Ascending aorta (tissue), 2 donors: Measurements from ENCODE around the gene P2RY8. TPM values are rescaled to one million over a fixed set of nuclear protein-coding genes. Genes with fewer than 3 reads are reported as not detected.
"Not testable (repeated sequence)": the region's sequence is repeated elsewhere in the genome, so short reads cannot be mapped to it uniquely, and the experiment has no call there.

Experiments
- DNase-seq, 2 donors: peaks; one replicate each; pipeline ENCODE4 v3.0.0-alpha.2; 2019; ENCODE audit warnings: low spot score in 2 of 2
- H3K27ac ChIP-seq, 2 donors: fragments of 200-600 bp; sonication (generic); one replicate each; pipeline ENCODE4 v1.5.1; 2016 to 2017; ENCODE audit warnings: mild to moderate bottlenecking in 1 of 2
- H3K27me3 ChIP-seq: fragments of 200-600 bp; sonication (generic); one replicate; pipeline ENCODE4 v1.5.1; 2017
- H3K36me3 ChIP-seq, 2 donors: fragments of 200-600 bp; sonication (generic); one replicate each; pipeline ENCODE4 v1.5.1; 2016
- H3K4me1 ChIP-seq, 2 donors: fragments of 200-600 bp; sonication (generic); one replicate each; pipeline ENCODE4 v1.5.1; 2016 to 2017; ENCODE audit warnings: mild to moderate bottlenecking in 1 of 2
- H3K4me3 ChIP-seq, 2 donors: fragments of 200-600 bp; sonication (generic); one replicate each; pipeline ENCODE4 v1.5.1; 2016 to 2017; ENCODE audit warnings: mild to moderate bottlenecking in 1 of 2
- H3K9me3 ChIP-seq, 2 donors: fragments of 200-600 bp; sonication (generic); one replicate each; pipeline ENCODE4 v1.5.1; 2016
- CTCF ChIP-seq, 3 experiments: fragments of 200-600 bp in 2 of 3; fragments of 450-650 bp in 1 of 3; sonication (generic) in 2 of 3; IDR thresholded peaks; one replicate each; pipeline ENCODE4 v1.5.1; 2016 to 2019; ENCODE audit warnings: antibody characterized with exemption in 3 of 3, mild to moderate bottlenecking in 1 of 3, moderate library complexity in 1 of 3
- intact Hi-C: fragments of 100-400 bp; cut with DNase I; formaldehyde crosslinking; loops from one replicate; pipeline ENCODE4 v1.15.1; 2023
- total RNA-seq: library from RNA; depleted of rRNA; stranded (reverse); fragments of >200 nt; gene quantifications from one replicate; pipeline ENCODE4 v1.1.0, GENCODE V29; 2016

The P2RY8 gene
- total RNA-seq, 1 donor from 2014 or later, result 2.2 TPM

DNA sequence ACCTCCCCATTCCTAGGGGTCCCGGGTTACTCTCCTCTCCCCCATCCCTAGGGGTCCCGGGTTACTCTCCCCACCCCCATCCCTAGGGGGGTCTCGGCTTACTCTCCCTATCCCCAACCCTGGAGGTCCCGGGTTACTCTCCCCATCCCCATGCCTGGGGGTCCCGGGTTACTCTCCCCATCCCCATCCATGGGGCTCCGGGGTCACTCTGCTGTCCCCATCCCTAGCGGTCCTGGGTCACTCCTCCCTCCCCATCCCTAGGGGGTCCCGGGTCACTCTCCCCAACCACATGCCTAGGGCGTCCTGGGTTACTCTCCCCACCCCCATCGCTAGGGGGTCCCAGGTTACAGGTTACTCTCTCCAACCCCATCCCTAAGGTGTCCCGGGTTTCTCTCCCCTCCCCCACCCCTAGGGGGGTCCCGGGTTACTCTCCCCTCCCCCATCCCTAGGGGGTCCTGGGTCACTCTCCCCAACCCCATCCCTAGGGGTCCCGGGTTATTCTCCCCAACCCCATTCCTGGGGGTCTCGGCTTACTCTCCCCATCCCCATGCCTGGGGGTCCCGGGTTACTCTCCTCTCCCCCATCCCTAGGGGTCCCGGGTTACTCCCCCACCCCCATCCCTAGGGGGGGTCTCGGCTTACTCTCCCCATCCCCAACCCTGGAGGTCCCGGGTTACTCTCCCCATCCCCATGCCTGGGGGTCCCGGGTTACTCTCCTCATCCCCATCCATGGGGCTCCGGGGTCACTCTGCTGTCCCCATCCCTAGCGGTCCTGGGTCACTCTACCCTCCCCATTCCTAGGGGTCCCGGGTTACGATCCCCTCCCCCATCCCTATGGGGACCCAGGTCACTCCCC, 85.1 kb downstream of the P2RY8 start:
- intact Hi-C loops, result loop anchor here (2.0 to 10.0 kb wide), 5 partner anchors 870 to 1363 kb away; partner anchors contain the start of genes DHRSX, PPP2R3B and ZBED1
- peak overlapping the region; percentile 89 to 100 for H3K4me3 ChIP-seq
- TF ChIP-seq CTCF (IDR thresholded peaks at IDR 0.05), result no peak
- H3K27me3 ChIP-seq, result no peaks in the 10 kb centered on the region
- DNase-seq, result peak in 1 of 2 donors; percentile 64
- no peaks in the 10 kb centered on the region for H3K36me3 ChIP-seq
- peak overlapping the region; percentile 75 to 82 for H3K27ac ChIP-seq
- H3K4me1 ChIP-seq, result peaks cover 12 to 13% of the 10 kb centered on the region in 2 donors
- no peaks in the 10 kb centered on the region for H3K9me3 ChIP-seq

DNA sequence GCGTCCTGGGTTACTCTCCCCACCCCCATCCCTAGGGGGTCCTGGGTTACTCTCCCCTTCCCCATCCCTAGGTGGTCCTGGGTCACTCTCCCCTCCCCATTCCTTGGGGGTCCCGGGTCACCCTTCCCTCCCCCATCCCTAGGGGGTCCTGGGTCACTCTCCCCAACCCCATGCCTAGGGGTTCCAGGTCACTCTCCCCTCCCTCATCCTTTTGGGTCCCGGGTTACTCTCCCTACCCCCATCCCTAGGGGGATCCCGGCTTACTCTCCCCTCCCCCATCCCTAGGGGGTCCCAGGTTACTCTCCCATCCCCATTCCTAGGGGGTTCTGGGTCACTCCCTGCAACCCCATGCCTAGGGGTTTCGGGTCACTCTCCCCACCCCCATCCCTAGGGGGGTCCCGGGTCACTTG, 85.7 kb downstream of the P2RY8 start:
- Histone ChIP-seq H3K9me3 (no peaks in the 10 kb centered on the region), H3K27ac (peak overlapping the region; percentile 75 to 82), H3K36me3 (no peaks in the 10 kb centered on the region), H3K4me3 (peak overlapping the region in 1 of 2 donors; percentile 100), H3K4me1 (peaks cover 12 to 13% of the 10 kb centered on the region in 2 donors), H3K27me3 (no peaks in the 10 kb centered on the region)
- no peak for TF ChIP-seq CTCF (IDR thresholded peaks at IDR 0.05)
- intact Hi-C loops, result loop anchor here (5.0 to 10.0 kb wide), 4 partner anchors 871 to 1364 kb away; partner anchors contain the start of genes DHRSX and ZBED1
- no peak for DNase-seq

GRCh38 chrX:1450361-1451161, 86.4 kb downstream of the P2RY8 start:
- H3K27me3 ChIP-seq, result no peaks in the 10 kb centered on the region
- peak in 1 of 2 donors; percentile 50 for DNase-seq
- TF ChIP-seq CTCF (IDR thresholded peaks at IDR 0.05), result no peak
- H3K4me1 ChIP-seq, result peaks cover 12 to 13% of the 10 kb centered on the region in 2 donors
- no peak overlapping the region for H3K27ac ChIP-seq
- no peaks in the 10 kb centered on the region for H3K36me3 ChIP-seq
- no peak overlapping the region for H3K4me3 ChIP-seq
- no peaks in the 10 kb centered on the region for H3K9me3 ChIP-seq
- intact Hi-C loops, result loop anchor here (5.0 to 10.0 kb wide), 4 partner anchors 872 to 1364 kb away; partner anchors contain the start of genes DHRSX and ZBED1

DNA sequence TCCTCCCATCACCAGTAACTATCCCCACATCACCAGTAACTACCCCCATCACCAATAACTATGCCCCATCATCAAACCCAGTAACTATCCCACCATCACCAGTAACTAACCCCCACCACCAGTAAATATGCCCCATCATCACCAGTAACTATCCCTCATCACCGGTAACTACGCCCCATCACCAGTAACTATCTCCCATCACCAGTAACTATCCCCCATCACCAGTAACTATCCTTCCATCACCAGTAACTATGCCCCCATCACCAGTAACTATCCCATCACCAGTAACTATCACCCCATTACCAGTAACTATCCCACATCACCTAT, 87.2 kb downstream of the P2RY8 start:
- no peak for DNase-seq
- Histone ChIP-seq H3K9me3 (no peaks in the 10 kb centered on the region), H3K27me3 (no peaks in the 10 kb centered on the region), H3K4me3 (no peak overlapping the region), H3K36me3 (peaks cover 0 to 2% of the 10 kb centered on the region in 2 donors), H3K27ac (no peak overlapping the region), H3K4me1 (peaks cover 12 to 13% of the 10 kb centered on the region in 2 donors)
- TF ChIP-seq CTCF (IDR thresholded peaks at IDR 0.05), result no peak
- intact Hi-C loops, result loop anchor here (5.0 to 10.0 kb wide), 4 partner anchors 873 to 1365 kb away; partner anchors contain the start of genes DHRSX and ZBED1

- Histone ChIP-seq H3K27ac (no peak overlapping the region), H3K27me3 (no peaks in the 10 kb centered on the region), H3K4me1 (peaks cover 12 to 13% of the 10 kb centered on the region in 2 donors), H3K9me3 (no peaks in the 10 kb centered on the region), H3K4me3 (no peak overlapping the region), H3K36me3 (peaks cover 0 to 2% of the 10 kb centered on the region in 2 donors)
- peak in 1 of 2 donors; percentile 57 for DNase-seq
- intact Hi-C loops, result no loop called here
- TF ChIP-seq CTCF (IDR thresholded peaks at IDR 0.05), result no peak
Observed at GRCh38 chrX:1449036-1449822, 87.8 kb downstream of the P2RY8 start.

DNA sequence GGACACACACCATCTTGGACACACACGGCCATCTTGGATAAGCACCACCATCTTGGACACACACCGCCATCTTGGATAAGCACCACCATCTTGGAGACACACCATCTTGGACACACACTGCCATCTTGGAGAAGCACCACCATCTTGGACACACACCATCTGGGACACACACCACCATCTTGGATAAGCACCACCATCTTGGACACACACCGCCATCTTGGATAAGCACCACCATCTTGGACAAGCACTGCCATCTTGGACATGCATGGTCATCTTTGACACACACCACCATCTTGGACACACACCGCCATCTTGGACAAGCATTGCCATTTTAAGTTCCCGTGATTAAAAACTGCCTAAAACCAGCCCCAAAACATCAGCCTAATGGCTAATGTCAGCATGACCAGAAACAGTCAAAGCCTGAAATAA, 88.4 kb downstream of the P2RY8 start:
- H3K27me3 ChIP-seq, H3K9me3 ChIP-seq, intact Hi-C loops, H3K36me3 ChIP-seq, H3K4me3 ChIP-seq, H3K27ac ChIP-seq: not testable (repeated sequence)
- H3K4me1 ChIP-seq, result peaks cover 10 to 13% of the 10 kb centered on the region in 2 donors
- DNase-seq, result peak in 1 of 2 donors; percentile 18

- intact Hi-C loops, H3K27ac ChIP-seq, H3K27me3 ChIP-seq, H3K36me3 ChIP-seq, H3K9me3 ChIP-seq, H3K4me3 ChIP-seq: not testable (repeated sequence)
- DNase-seq, result peak in 1 of 2 donors; percentile 44
- peaks cover 10 to 13% of the 10 kb centered on the region in 2 donors for H3K4me1 ChIP-seq
Observed at GRCh38 chrX:1447969-1448572, 88.9 kb downstream of the P2RY8 start.
